Activated CD8-positive, alpha-beta memory T cell treated with anti-CD3 and anti-CD28 coated beads, Interleukin-2, amount 50 U/mL, for 4 hours (primary cell): ENCODE data around the gene CD247.

Experiments used
- DNase-seq: peaks from one replicate; pipeline ENCODE4 v3.0.0-alpha.2; 2020

CD247 gene

GRCh38 chr1:167400359-167400953 is 117.9 kb downstream of the CD247 start:
- no peak for DNase-seq

DNA sequence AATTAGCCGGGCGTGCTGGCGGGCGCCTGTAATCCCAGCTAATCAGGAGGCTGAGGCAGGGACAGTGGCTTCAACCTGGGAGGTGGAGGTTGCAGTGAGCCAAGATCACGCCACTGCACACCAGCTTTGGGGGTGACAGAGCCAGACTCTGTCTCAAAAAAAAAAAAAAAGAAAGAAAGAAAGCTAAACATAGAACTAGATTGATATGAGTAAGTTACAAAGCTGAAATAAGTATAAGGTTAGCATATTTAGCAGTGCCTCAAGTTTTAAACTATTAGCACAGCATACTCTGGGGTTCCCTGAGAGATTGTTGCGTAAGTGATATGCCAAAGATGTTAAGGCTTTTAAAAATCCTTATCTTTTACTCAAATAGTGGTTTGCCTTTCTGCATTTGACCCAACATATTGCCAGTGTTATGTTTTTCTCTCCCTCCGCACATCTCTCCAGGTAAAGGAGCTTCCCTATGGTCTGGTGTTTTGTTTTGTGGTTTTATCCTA is 126.1 kb downstream of the CD247 start:
- DNase-seq, result no peak

GRCh38 chr1:167388976-167389375 is 129.4 kb downstream of the CD247 start:
- no peak for DNase-seq

DNA sequence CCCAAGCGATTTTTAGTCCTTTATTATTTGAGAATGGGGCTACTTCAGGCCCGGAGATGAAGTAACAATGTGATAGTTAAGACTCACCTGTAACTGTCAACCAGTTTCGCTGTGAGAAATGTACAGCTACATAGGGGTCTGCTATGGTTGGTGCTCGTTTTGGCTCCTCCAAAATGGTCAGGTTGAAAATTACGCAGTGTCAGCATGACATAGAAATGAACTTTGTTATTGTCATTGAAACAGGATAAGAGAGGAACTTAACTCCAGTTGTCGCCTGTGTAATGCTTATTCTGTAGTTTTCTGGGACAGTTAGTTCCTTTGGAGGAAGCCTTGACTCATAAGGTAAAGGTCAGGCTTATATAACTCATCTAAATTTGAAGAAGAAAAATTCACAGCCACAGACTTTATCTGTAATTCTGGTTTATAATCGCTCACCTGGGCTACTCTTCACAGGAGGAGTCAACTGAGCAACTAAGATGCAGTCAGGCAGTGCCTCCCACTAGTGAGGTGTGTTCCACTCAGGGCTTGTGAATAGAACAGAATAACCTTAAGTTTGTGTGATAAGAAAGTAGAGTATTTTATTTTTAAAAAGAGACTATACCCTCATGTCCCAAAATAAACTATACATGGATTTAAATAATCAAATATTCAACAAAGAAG is 130.9 kb downstream of the CD247 start:
- DNase-seq, result no peak
